Measurements from ENCODE around the gene ZHX3.

DNA sequence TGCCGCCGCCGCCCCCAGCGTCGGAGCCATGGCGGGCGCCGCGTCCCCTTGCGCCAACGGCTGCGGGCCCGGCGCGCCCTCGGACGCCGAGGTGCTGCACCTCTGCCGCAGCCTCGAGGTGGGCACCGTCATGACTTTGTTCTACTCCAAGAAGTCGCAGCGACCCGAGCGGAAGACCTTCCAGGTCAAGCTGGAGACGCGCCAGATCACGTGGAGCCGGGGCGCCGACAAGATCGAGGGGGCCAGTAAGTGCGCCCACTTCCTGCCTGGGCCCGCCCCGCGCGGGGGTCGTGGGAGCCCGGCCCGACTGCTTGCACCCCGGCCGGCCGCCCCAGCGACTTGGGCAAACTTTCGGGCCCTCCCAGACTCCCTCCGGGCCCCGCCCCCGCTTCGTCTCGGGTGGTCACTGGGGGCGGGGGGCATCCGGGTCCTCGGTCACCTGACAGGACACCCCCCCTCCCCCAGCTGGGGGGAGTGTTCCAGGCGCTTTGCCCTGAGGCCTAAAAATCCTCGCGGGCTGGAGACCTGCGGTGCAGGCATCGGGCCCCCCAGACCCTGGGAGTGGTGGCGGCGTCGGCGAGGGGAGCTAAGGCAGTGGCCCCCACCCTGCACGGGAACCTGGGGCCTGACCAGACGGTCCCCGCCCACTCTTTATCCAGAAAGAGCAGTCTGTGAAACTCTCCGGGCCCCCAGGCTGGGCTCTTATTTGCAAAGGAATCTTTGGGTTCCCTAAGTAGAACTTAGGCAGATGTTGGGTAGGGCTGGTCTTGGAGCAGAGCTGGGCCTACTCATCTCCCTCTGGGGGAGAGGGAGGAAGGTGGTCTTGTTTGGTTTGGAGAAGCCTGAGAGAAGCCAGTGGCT lies 179.7 kb downstream of the ZHX3 start:
- TF ChIP-seq CTCF (IDR thresholded peaks at IDR 0.05) (no peak), POLR2A (IDR thresholded peaks at IDR 0.05) (no peak)
